ACC112 (cell line): Measurements from ENCODE around the gene SLC6A18.

Experiments used
- H2AFZ ChIP-seq: fragments of 200-600 bp; sonication (generic); one replicate; pipeline ENCODE4 v1.6.0; 2017; ENCODE audit warnings: antibody characterized with exemption, low read length; ENCODE audit not compliant: unreplicated experiment
- H3K27ac ChIP-seq: fragments of 200-600 bp; sonication (generic); 2 replicates; pipeline ENCODE4 v1.5.1; 2014; ENCODE audit warnings: low read depth, mild to moderate bottlenecking, antibody characterized with exemption, low read length, moderate library complexity
- H3K27me3 ChIP-seq: fragments of 200-600 bp; sonication (generic); 2 replicates; pipeline ENCODE4 v1.6.1; 2014; ENCODE audit warnings: mild to moderate bottlenecking, antibody characterized with exemption, low read length, moderate library complexity, mixed read lengths; ENCODE audit not compliant: insufficient read depth
- H3K36me3 ChIP-seq: fragments of 200-600 bp; sonication (generic); 2 replicates; pipeline ENCODE4 v1.6.1; 2016; ENCODE audit warnings: mild to moderate bottlenecking, antibody characterized with exemption, low read length, moderate library complexity, mixed read lengths; ENCODE audit not compliant: insufficient read depth
- H3K4me1 ChIP-seq: fragments of 200-600 bp; sonication (generic); one replicate; pipeline ENCODE4 v1.6.1; 2016; ENCODE audit warnings: low read length, mixed read lengths; ENCODE audit not compliant: insufficient read depth, unreplicated experiment, control insufficient read depth
- H3K4me3 ChIP-seq: fragments of 200-600 bp; sonication (generic); 2 replicates; pipeline ENCODE4 v1.5.1; 2014; ENCODE audit warnings: mild to moderate bottlenecking, low read depth, low read length
- H3K79me2 ChIP-seq: fragments of 200-600 bp; sonication (generic); one replicate; pipeline ENCODE4 v1.6.0; 2016; ENCODE audit warnings: low read length; ENCODE audit not compliant: control insufficient read depth, unreplicated experiment, insufficient read depth

SLC6A18 gene

GRCh38 chr5:1235838-1236237 is 10.7 kb downstream of the SLC6A18 start:
- Histone ChIP-seq H3K27ac (no peak overlapping the region), H3K36me3 (no peaks in the 10 kb centered on the region), H3K27me3 (peaks cover 11% of the 10 kb centered on the region; the same call in 1 of the 2 replicates), H3K4me3 (no peak overlapping the region), H2AFZ (no peak overlapping the region), H3K79me2 (no peaks in the 10 kb centered on the region), H3K4me1 (no peaks in the 10 kb centered on the region)

- H3K27me3 ChIP-seq: peaks cover 31% of the 10 kb centered on the region
- H3K79me2 ChIP-seq: no peaks in the 10 kb centered on the region
- H3K27ac ChIP-seq: no peak overlapping the region
- no peaks in the 10 kb centered on the region for H3K36me3 ChIP-seq
- no peak overlapping the region for H2AFZ ChIP-seq
- H3K4me3 ChIP-seq: no peak overlapping the region
- H3K4me1 ChIP-seq: no peaks in the 10 kb centered on the region
These were observed 14.5 kb downstream of the SLC6A18 start for GRCh38 chr5:1239505-1240251.

GRCh38 chr5:1240496-1241260 is 15.5 kb downstream of the SLC6A18 start:
- Histone ChIP-seq H3K27me3 (peaks cover 40% of the 10 kb centered on the region), H3K4me3 (no peak overlapping the region), H3K79me2 (no peaks in the 10 kb centered on the region), H3K4me1 (no peaks in the 10 kb centered on the region), H3K27ac (no peak overlapping the region), H3K36me3 (no peaks in the 10 kb centered on the region), H2AFZ (no peak overlapping the region)

GRCh38 chr5:1241509-1242080 is 16.4 kb downstream of the SLC6A18 start:
- H3K27me3 ChIP-seq: peaks cover 45% of the 10 kb centered on the region
- H3K4me1 ChIP-seq: no peaks in the 10 kb centered on the region
- no peak overlapping the region for H3K4me3 ChIP-seq
- no peak overlapping the region for H3K27ac ChIP-seq
- H2AFZ ChIP-seq: no peak overlapping the region
- no peaks in the 10 kb centered on the region for H3K36me3 ChIP-seq
- H3K79me2 ChIP-seq: no peaks in the 10 kb centered on the region

GRCh38 chr5:1242733-1243486 is 17.7 kb downstream of the SLC6A18 start:
- Histone ChIP-seq H3K4me3 (no peak overlapping the region), H3K27ac (no peak overlapping the region), H3K27me3 (peaks cover 57% of the 10 kb centered on the region)

GRCh38 chr5:1243487-1244130 is 18.4 kb downstream of the SLC6A18 start:
- Histone ChIP-seq H3K79me2 (no peaks in the 10 kb centered on the region), H3K4me3 (no peak overlapping the region), H3K27me3 (peaks cover 59% of the 10 kb centered on the region), H3K4me1 (no peaks in the 10 kb centered on the region), H3K27ac (no peak overlapping the region), H2AFZ (no peak overlapping the region), H3K36me3 (no peaks in the 10 kb centered on the region)

More at GRCh38 chr5:1242733-1243486, 17.7 kb downstream of the SLC6A18 start:
- Histone ChIP-seq H3K36me3 (no peaks in the 10 kb centered on the region), H2AFZ (no peak overlapping the region), H3K4me1 (no peaks in the 10 kb centered on the region), H3K79me2 (no peaks in the 10 kb centered on the region)

GRCh38 chr5:1244255-1244654 is 19.1 kb downstream of the SLC6A18 start:
- no peaks in the 10 kb centered on the region for H3K36me3 ChIP-seq

GRCh38 chr5:1244976-1245375 is 19.8 kb downstream of the SLC6A18 start:
- Histone ChIP-seq H2AFZ (no peak overlapping the region), H3K79me2 (no peaks in the 10 kb centered on the region), H3K27ac (no peak overlapping the region), H3K4me3 (no peak overlapping the region), H3K4me1 (no peaks in the 10 kb centered on the region), H3K36me3 (no peaks in the 10 kb centered on the region), H3K27me3 (peaks cover 72% of the 10 kb centered on the region)

More at GRCh38 chr5:1244255-1244654, 19.1 kb downstream of the SLC6A18 start:
- H3K27me3 ChIP-seq: peaks cover 64% of the 10 kb centered on the region
- no peak overlapping the region for H2AFZ ChIP-seq
- no peaks in the 10 kb centered on the region for H3K4me1 ChIP-seq
- H3K79me2 ChIP-seq: no peaks in the 10 kb centered on the region
- H3K27ac ChIP-seq: no peak overlapping the region
- no peak overlapping the region for H3K4me3 ChIP-seq

- no peaks in the 10 kb centered on the region for H3K4me1 ChIP-seq
- no peak overlapping the region for H3K4me3 ChIP-seq
- H3K36me3 ChIP-seq: no peaks in the 10 kb centered on the region
- no peak overlapping the region for H3K27ac ChIP-seq
- peaks cover 70% of the 10 kb centered on the region for H3K27me3 ChIP-seq
- H3K79me2 ChIP-seq: no peaks in the 10 kb centered on the region
- no peak overlapping the region for H2AFZ ChIP-seq
These were observed 20.9 kb downstream of the SLC6A18 start for GRCh38 chr5:1245905-1246576.
